Measurements from ENCODE around the gene JAM3. TPM values are rescaled to one million over a fixed set of nuclear protein-coding genes. Genes with fewer than 3 reads are reported as not detected.
A peak's percentile ranks its signal among the peaks of the same experiment; 100 is the strongest.

JAM3 gene
- total RNA-seq, 1 donor from 2014 or later, result 101 TPM

DNA sequence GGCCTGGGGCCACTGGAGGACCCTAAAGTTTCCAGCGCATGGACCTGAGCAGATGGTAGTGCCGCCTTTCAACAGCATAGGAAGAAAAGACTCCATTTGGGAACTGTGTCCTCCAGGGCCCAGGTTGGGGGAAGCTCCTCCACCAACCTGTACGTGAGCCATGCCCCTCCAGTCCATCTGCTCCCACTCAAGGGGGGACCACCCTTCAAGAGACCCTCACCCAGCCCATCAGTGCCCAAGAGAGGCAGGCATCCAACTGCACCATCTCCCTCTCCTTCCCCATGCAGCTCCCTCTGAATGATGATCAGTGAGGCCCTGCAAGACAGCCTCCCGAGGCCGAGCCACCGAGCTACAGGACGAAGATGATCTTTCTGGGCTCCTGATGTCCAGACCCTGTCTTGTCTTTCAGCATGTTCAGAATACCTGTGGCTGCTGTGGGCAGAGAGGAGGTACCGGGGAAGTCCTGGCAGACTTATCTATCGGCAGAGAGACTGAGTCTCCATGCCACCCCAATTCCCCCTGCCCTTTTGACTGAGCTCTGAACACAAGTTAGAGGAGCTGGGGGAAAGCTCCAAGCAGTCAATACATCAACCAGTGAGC, 25.0 kb upstream of the JAM3 start:
- TF ChIP-seq, protein P1, sequence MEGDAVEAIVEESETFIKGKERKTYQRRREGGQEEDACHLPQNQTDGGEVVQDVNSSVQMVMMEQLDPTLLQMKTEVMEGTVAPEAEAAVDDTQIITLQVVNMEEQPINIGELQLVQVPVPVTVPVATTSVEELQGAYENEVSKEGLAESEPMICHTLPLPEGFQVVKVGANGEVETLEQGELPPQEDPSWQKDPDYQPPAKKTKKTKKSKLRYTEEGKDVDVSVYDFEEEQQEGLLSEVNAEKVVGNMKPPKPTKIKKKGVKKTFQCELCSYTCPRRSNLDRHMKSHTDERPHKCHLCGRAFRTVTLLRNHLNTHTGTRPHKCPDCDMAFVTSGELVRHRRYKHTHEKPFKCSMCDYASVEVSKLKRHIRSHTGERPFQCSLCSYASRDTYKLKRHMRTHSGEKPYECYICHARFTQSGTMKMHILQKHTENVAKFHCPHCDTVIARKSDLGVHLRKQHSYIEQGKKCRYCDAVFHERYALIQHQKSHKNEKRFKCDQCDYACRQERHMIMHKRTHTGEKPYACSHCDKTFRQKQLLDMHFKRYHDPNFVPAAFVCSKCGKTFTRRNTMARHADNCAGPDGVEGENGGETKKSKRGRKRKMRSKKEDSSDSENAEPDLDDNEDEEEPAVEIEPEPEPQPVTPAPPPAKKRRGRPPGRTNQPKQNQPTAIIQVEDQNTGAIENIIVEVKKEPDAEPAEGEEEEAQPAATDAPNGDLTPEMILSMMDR (IDR thresholded peaks at IDR 0.05; ENCODE audit: partially characterized antibody, unreplicated experiment), result no peak
- no peak for DNase-seq
- Mint-ChIP-seq H3K4me1 (ENCODE audit: low read depth, unreplicated experiment) (peaks cover 53% of the 10 kb centered on the region), H3K4me3 (ENCODE audit: unreplicated experiment) (no peak overlapping the region), H3K27me3 (ENCODE audit: unreplicated experiment) (peaks cover 16% of the 10 kb centered on the region), H3K27ac (ENCODE audit: unreplicated experiment) (no peak overlapping the region), H3K36me3 (ENCODE audit: unreplicated experiment) (no peaks in the 10 kb centered on the region), H3K9me3 (ENCODE audit: unreplicated experiment) (peaks cover 13% of the 10 kb centered on the region)

- H3K4me3 Mint-ChIP-seq (ENCODE audit: unreplicated experiment), result no peak overlapping the region
- H3K27ac Mint-ChIP-seq (ENCODE audit: unreplicated experiment), result no peak overlapping the region
These were observed 24.2 kb upstream of the JAM3 start for GRCh38 chr11:134044514-134045284.

DNA sequence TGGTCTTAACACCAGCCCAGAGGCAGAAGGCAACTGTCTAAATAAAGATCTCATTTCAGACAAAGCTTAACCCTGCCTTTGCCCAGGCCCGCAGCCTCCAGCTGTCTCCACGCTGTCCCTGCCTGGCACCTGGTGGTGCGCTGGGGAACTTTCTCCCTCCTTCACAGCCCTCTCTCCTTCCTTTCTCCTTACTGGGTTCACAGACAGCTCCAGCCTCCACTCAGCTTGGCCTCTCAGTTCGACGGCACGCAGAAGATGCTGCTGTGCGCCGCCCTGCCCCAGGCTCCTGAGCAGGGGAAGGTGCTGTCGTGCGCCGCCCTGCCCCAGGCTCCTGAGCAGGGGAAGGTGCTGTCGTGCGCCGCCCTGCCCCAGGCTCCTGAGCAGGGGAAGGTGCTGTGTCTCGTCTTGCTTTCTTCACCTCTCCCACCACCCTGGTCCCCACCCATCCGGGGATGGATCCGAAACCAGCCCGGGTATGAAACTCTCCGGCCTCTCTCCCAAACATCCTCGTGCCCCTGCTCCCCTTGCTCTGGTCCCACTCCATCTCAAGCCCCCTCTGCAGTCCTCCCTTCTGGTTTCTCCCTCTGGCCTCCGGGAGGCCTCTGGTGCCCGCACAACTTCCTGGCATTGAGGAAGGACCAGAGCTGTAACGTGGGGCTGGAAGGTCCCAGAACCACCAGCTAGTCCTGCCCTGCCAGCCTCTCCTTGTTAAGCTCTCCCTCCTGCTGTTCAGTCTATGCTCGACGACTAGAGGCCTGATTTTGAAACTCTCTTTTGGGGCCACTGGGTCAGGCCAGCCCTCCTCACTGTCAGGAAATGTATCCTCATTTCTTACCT, 22.9 kb upstream of the JAM3 start:
- no peak overlapping the region for H3K4me3 Mint-ChIP-seq (ENCODE audit: unreplicated experiment)
- no peaks in the 10 kb centered on the region for H3K36me3 Mint-ChIP-seq (ENCODE audit: unreplicated experiment)
- H3K27me3 Mint-ChIP-seq (ENCODE audit: unreplicated experiment), result peaks cover 22% of the 10 kb centered on the region
- H3K27ac Mint-ChIP-seq (ENCODE audit: unreplicated experiment), result peak overlapping the region; percentile 28
- H3K4me1 Mint-ChIP-seq (ENCODE audit: low read depth, unreplicated experiment), result peaks cover 48% of the 10 kb centered on the region
- DNase-seq, result peak; percentile 62
- TF ChIP-seq, protein P1 (IDR thresholded peaks at IDR 0.05; ENCODE audit: partially characterized antibody, unreplicated experiment), result peak; percentile 53
- H3K9me3 Mint-ChIP-seq (ENCODE audit: unreplicated experiment), result peaks cover 12% of the 10 kb centered on the region

More at GRCh38 chr11:134044514-134045284, 24.2 kb upstream of the JAM3 start:
- TF ChIP-seq, protein P1 (IDR thresholded peaks at IDR 0.05; ENCODE audit: partially characterized antibody, unreplicated experiment), result no peak
- Mint-ChIP-seq H3K36me3 (ENCODE audit: unreplicated experiment) (no peaks in the 10 kb centered on the region), H3K27me3 (ENCODE audit: unreplicated experiment) (peaks cover 18% of the 10 kb centered on the region), H3K4me1 (ENCODE audit: low read depth, unreplicated experiment) (peaks cover 53% of the 10 kb centered on the region), H3K9me3 (ENCODE audit: unreplicated experiment) (peaks cover 14% of the 10 kb centered on the region)
- DNase-seq, result no peak

DNA sequence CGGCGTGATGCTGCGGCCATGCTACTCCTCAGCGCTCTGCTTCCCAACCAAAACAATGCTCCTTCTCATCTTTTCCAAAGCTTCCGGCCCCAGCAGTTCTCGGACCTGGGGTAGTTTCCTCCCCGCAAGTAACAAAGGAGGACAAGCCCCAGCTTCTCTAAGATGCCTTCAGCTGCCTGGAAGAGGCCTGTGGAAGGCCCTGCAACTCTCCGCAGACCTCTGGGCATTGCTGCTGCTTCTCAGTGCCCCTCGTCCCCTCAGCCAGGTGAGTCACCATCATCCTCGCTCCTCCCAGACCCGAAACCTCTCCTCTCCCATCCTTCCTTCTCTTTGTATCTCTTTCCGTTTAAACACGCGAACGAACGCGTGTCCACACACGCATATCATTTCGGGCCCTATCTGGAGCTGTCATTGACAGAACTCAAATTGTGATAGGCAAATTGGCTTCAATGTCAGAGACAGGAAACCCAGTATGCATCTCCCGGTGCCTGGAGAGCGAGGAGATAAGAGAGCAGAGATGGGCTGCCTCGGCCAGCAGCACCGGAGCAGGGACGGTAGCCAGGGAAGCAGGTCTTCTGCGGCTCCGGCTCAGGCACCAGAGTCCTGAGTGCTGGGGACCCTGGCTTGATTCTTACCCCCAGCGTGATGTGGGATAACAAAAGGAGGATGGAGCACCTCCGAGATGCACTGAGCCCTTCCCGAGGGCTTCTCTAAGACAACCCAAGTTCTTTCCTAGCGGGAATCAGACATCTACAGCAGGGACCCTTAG, 22.0 kb upstream of the JAM3 start:
- no peak for DNase-seq
- Mint-ChIP-seq H3K9me3 (ENCODE audit: unreplicated experiment) (peaks cover 12% of the 10 kb centered on the region), H3K36me3 (ENCODE audit: unreplicated experiment) (no peaks in the 10 kb centered on the region), H3K27ac (ENCODE audit: unreplicated experiment) (no peak overlapping the region), H3K4me3 (ENCODE audit: unreplicated experiment) (no peak overlapping the region), H3K27me3 (ENCODE audit: unreplicated experiment) (peaks cover 22% of the 10 kb centered on the region), H3K4me1 (ENCODE audit: low read depth, unreplicated experiment) (peaks cover 40% of the 10 kb centered on the region)
- TF ChIP-seq, protein P1 (IDR thresholded peaks at IDR 0.05; ENCODE audit: partially characterized antibody, unreplicated experiment), result no peak

Measured in glutamatergic neuron (in vitro differentiated cells).